ENCODE data around the gene BLTP1. TPM values are rescaled to one million over a fixed set of nuclear protein-coding genes. Genes with fewer than 3 reads are reported as not detected.

The BLTP1 gene
- total and polyA plus RNA-seq, 9 of the 15 experiments (the other 6 are each of a cell fraction or from before 2014, with no cell fraction given), result 2.8 to 26.0 (median 13.1) TPM

- no peak for TF ChIP-seq AFF1 (IDR thresholded peaks at IDR 0.05; ENCODE audit: low read depth in 1 of 2, partially characterized antibody in 2 of 2)
- TF ChIP-seq TEAD4 (IDR thresholded peaks at IDR 0.05; ENCODE audit: low read length), result peak; percentile 92
- TF ChIP-seq TEAD4 (CRISPR knock-in tag; IDR thresholded peaks at IDR 0.05; ENCODE audit: borderline replicate concordance), result no peak
- peak; percentile 68; the same call in 1 of the 2 replicates for TF ChIP-seq SMARCE1 (IDR thresholded peaks at IDR 0.05)
- TF ChIP-seq RCOR1 (IDR thresholded peaks at IDR 0.05; ENCODE audit: borderline replicate concordance in 1 of 2, low read depth in 2 of 2, low read length in 2 of 2), result 0 out of 4 replicates have a peak, but pooled peaks of 1 of the 2 experiments have one; percentile 19
- TF ChIP-seq PPARD (CRISPR knock-in tag; IDR thresholded peaks at IDR 0.05), result no peak
- TF ChIP-seq HES1 (IDR thresholded peaks at IDR 0.05; ENCODE audit: low read depth), result 0 out of 2 replicates have a peak, but pooled peaks have one; percentile 55
- no peak for TF ChIP-seq PHF20 (IDR thresholded peaks at IDR 0.05; ENCODE audit: partially characterized antibody)
- peak; percentile 80 for TF ChIP-seq EP300 (IDR thresholded peaks at IDR 0.05; ENCODE audit: low read length)
- TF ChIP-seq SNRNP70 (optimal IDR thresholded peaks at IDR 0.05; ENCODE audit: low read depth, low read length), result no peak
- TF ChIP-seq FOXA3 (CRISPR knock-in tag; conservative IDR thresholded peaks at IDR 0.05 in 1 of 2, IDR thresholded peaks at IDR 0.05 in 1 of 2), result peak; percentile 94 to 99
- 0 out of 2 replicates have a peak, but pooled peaks have one; percentile 24 for TF ChIP-seq POLR2AphosphoS5 (IDR thresholded peaks at IDR 0.05; ENCODE audit: control insufficient read depth, insufficient read depth, low read depth, low read length)
- TF ChIP-seq DPF2 (IDR thresholded peaks at IDR 0.05), result peak; percentile 59
- TF ChIP-seq NR4A1 (CRISPR knock-in tag; IDR thresholded peaks at IDR 0.05), result no peak
- TF ChIP-seq NR4A1 (tag; IDR thresholded peaks at IDR 0.05), result peak; percentile 76
- no peak for TF ChIP-seq CTCF (IDR thresholded peaks at IDR 0.05 in 2 of 3, conservative IDR thresholded peaks at IDR 0.05 in 1 of 3; ENCODE audit: insufficient read depth in 2 of 3, low read depth in 1 of 3, low read length in 3 of 3)
- TF ChIP-seq KLF1 (tag; IDR thresholded peaks at IDR 0.05), result no peak
- TF ChIP-seq ID3 (CRISPR knock-in tag; IDR thresholded peaks at IDR 0.05), result no peak
- TF ChIP-seq ID3 (tag; IDR thresholded peaks at IDR 0.05), result peak; percentile 80
- peak; percentile 76 for TF ChIP-seq PML (IDR thresholded peaks at IDR 0.05; ENCODE audit: low read length)
- TF ChIP-seq CBFA2T3 (IDR thresholded peaks at IDR 0.05), result peak; percentile 90
These were observed 33.9 kb upstream of the BLTP1 start (continued) for GRCh38 chr4:122118243-122118642.

Measured in K562 (cell line).